Measurements from ENCODE around the gene SEC14L2.
A peak's percentile ranks its signal among the peaks of the same experiment; 100 is the strongest.

SEC14L2 gene

DNA sequence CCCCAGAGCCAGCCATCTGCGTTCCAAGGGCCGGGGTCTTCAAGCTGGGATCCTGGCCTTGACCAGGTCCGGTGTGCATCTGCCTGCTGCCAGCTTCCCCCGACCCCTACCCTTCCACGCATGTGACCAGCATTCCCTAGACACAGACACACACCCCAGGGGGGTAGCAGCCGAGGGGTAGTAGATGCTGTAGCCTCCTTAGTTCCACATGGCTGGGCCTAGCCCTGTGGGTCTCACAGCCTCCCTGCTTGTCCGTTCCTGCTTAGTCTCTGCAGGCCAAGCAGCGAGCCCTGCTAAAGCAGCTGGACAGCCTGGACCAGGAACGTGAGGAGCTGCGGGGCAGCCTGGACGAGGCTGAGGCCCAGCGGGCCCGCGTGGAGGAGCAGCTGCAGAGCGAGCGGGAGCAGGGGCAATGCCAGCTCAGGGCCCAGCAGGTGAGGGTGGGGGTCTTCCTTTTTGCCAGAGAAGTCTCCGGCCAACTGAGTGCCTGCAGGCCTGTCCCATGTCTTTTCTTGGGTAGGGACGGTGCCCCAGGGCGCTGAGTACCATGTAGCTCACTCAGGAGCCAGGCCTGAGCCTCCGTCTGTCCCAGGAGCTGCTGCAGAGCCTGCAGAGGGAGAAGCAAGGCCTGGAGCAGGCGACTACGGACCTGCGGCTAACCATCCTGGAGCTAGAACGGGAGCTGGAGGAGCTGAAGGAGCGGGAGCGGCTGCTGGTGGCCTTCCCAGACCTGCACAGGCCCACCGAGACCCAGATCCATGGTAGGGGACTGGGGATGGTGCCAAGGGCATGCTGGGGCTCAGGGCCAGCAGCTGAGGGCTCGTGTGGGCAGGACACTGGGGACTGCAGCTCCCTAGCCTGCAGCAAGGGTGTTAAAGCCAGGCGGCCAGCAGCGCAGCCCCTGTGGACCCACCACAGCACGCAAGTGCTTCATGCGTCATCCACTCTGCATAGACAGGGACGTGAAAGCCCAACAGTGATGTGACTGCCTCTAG lies 23.2 kb upstream of the SEC14L2 start:
- no peak overlapping the region for H3K4me3 ChIP-seq (ENCODE audit: low read length)
- no peak for DNase-seq (ENCODE audit: low read depth, low spot score)

GRCh38 chr22:30375312-30375849 lies 21.4 kb upstream of the SEC14L2 start:
- DNase-seq (ENCODE audit: low read depth, low spot score), result no peak
- H3K4me3 ChIP-seq (ENCODE audit: low read length), result no peak overlapping the region

DNA sequence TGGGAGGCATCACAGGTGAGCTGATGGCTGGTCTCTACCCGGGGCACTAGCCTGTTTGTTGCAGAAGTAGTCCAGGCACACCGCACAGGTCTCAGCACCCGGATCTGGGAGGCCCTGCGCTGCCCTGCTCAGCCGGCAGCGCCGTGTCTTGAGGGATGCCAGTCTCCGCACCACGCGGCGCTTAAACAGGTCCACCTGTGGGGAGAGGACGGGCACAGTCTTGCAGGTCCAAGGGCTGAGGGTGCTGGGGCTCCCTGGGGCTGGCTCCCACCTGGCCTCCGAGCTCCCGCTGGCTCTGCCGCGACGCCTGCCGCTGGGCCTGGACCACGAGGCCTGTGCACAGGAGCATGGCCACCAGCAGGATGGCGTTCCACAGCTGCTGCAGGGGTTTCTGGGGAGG lies 16.8 kb upstream of the SEC14L2 start:
- no peak for DNase-seq (ENCODE audit: low read depth, low spot score)
- no peak overlapping the region for H3K4me3 ChIP-seq (ENCODE audit: low read length)

GRCh38 chr22:30381264-30381663 lies 15.6 kb upstream of the SEC14L2 start:
- DNase-seq (ENCODE audit: low read depth, low spot score), result peak; percentile 95
- no peak overlapping the region for H3K4me3 ChIP-seq (ENCODE audit: low read length)

DNA sequence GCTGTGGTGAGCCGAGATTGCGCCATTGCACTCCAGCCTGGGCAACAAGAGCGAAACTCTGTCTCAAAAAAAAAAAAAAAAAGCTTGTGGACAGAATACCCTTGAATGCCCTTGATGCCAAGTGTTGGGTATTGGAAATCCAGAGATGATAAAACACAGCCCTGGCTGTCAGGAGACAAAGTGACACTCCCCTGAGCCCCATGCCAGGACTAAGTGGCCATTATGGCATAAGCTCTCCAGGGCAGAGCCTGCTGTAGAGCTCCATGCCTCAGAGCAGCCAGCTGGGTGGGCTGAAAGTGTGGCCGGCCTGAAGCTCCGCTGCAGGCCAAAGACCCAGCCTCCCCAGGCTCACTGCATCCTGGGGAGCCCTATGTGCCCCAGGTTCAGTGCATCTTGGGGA lies 14.5 kb upstream of the SEC14L2 start:
- H3K4me3 ChIP-seq (ENCODE audit: low read length), result no peak overlapping the region
- no peak for DNase-seq (ENCODE audit: low read depth, low spot score)

- no peak for DNase-seq (ENCODE audit: low read depth, low spot score)
- no peak overlapping the region for H3K4me3 ChIP-seq (ENCODE audit: low read length)
Observed at GRCh38 chr22:30383061-30383460, 13.8 kb upstream of the SEC14L2 start.

GRCh38 chr22:30385942-30386341 lies 10.9 kb upstream of the SEC14L2 start:
- H3K4me3 ChIP-seq (ENCODE audit: low read length), result no peak overlapping the region
- DNase-seq (ENCODE audit: low read depth, low spot score), result no peak

DNA sequence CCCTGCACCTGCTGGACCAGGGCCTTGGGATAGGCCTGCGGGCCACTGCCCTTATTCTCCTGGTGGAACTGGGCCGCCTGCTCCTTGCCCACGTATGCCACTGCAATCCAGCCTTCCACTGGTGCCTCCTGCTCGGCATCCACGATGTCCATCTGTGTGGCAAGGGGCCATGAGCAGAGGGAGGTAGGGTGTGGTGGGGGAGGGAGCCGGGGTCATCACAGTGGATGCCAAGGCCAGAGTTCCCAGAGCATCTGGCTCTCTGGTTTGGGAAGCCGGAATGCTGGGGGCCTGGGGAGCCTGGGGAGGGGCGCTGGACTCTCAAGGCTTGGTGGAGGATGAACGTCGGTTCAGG lies 10.2 kb upstream of the SEC14L2 start:
- DNase-seq (ENCODE audit: low read depth, low spot score), result no peak
- H3K4me3 ChIP-seq (ENCODE audit: low read length), result peak overlapping the region; percentile 50

- DNase-seq (ENCODE audit: low read depth, low spot score), result peak; percentile 54
- H3K4me3 ChIP-seq (ENCODE audit: low read length), result peak within 1 kb of the TSS; percentile 50
Observed at GRCh38 chr22:30386960-30387827, 9.6 kb upstream of the SEC14L2 start, which contains the start of gene RNF215. TSS of gene RNF215 (minus strand) at chr22:30387411. CDS start at chr22:30387313, 98 bp downstream.

DNA sequence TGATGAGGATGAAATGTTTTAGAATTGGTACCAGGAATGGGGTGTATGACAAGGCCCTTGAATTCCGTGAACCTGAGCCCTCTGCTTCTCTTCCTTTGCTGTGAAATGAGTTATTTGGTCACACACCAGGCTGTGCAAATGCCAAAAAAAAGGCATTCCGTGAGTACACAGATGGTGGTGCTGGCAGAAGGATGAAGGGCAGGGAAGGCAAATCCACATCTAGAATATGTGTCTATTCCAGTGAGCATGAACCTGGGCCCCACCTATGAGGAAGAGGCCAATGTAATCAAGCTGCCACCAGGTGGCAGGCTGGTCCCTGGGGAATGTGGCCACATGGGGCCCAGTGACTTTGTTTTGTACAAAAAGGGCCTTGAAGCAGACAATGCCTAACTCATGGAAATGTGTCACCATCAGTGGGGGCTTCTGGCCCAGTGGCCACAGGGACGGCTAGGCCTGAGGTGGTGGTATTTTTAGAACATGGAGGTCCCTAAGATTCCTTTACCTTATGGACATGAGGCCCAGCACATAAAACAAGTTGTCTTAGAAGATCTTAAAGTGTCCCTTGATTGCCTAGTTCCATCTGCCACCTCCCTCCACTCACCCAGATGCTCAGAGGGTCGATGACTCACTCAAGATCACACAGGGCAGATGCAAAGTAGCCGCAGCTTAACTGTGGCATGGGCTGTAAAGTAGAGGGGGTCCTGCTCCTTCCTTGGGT lies 5.7 kb upstream of the SEC14L2 start:
- peak; percentile 84 for DNase-seq (ENCODE audit: low read depth, low spot score)

DNA sequence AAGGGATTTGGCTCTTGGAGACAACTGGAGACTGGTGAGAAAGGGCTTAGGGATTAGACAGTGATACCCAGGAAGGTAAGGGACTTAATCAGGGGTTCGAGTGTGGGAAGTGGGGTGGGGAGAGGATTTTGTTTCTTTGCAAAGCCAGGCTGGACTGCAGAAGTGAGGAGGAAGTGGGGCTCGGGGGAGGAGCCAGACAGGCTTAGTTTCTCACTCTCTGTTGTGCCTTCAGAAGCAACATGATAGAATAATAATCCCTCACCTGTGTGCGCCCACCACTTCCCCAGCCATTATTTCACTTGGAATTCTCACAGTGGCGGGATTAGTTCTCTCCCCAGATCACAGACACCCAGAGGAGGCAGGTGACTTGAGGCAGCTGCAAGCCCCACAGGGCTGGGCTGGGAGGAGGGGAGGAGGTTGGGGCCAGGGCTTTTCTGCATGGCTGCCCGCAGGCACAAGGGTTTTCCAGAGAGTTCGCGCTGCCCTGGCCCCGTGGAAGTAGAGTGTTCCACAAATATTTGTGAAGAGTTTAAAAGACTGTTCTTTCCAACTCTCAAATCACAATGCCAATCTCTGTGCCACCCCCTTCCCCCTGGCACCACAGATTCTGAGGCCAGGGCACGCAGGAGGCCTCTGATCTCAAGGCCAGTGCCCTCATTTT lies 4.0 kb upstream of the SEC14L2 start:
- no peak overlapping the region for H3K4me3 ChIP-seq (ENCODE audit: low read length)
- DNase-seq (ENCODE audit: low read depth, low spot score), result no peak

More for the DNA sequence above, 5.7 kb upstream of the SEC14L2 start:
- no peak overlapping the region for H3K4me3 ChIP-seq (ENCODE audit: low read length)

DNA sequence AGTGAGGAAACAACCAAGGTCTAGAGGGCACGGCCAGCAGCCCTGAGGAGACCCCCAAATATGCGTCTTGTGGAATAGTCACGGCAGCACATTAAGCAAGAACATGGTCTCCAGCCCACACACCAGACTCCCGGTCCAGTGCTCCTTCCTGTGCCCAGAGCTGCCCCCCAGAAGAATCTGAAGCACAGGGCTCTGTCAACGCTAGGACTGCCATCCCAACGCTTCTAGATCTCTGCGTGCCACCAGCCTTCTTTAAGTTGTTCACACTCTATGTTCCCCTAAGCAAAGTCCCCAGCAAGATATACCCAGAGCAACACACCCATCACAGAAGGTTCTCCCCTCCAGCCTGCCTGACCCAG lies 3.5 kb upstream of the SEC14L2 start:
- DNase-seq (ENCODE audit: low read depth, low spot score), result no peak
- no peak overlapping the region for H3K4me3 ChIP-seq (ENCODE audit: low read length)

- H3K4me3 ChIP-seq (ENCODE audit: low read length), result no peak overlapping the region
- no peak for DNase-seq (ENCODE audit: low read depth, low spot score)
Observed at GRCh38 chr22:30393885-30394284, 2.9 kb upstream of the SEC14L2 start.

- no peak for DNase-seq (ENCODE audit: low read depth, low spot score)
- H3K4me3 ChIP-seq (ENCODE audit: low read length), result peak overlapping the region; percentile 67
Observed at GRCh38 chr22:30397656-30398635, 1.1 kb downstream of the SEC14L2 start.

- H3K4me3 ChIP-seq (ENCODE audit: low read length), result peak overlapping the region; percentile 67
- DNase-seq (ENCODE audit: low read depth, low spot score), result peak; percentile 88
Observed at GRCh38 chr22:30398685-30399680, 2.2 kb downstream of the SEC14L2 start.

GRCh38 chr22:30399718-30400117 lies 2.9 kb downstream of the SEC14L2 start:
- H3K4me3 ChIP-seq (ENCODE audit: low read length), result no peak overlapping the region
- no peak for DNase-seq (ENCODE audit: low read depth, low spot score)

Measured in Jurkat, Clone E6-1 (cell line).